NCI-H2196 treated with DMSO at 0.1 percent for 48 hours (cell line): ENCODE data around the gene LGALS9C.
"Not testable (repeated sequence)": the region's sequence is repeated elsewhere in the genome, so short reads cannot be mapped to it uniquely, and the experiment has no call there.

ENCODE experiments used
- DNase-seq: peaks from one replicate; lab custom pipeline; 2025; ENCODE audit not compliant: unreplicated experiment; lab: John Stamatoyannopoulos, UW

The LGALS9C gene

GRCh38 chr17:18528435-18528834, 51.8 kb downstream of the LGALS9C start:
- DNase-seq = not testable (repeated sequence)

- DNase-seq = not testable (repeated sequence)
These were observed 52.4 kb downstream of the LGALS9C start for GRCh38 chr17:18528899-18529500.

GRCh38 chr17:18530405-18530804, 53.8 kb downstream of the LGALS9C start:
- not testable (repeated sequence) for DNase-seq

GRCh38 chr17:18542234-18542633, 65.6 kb downstream of the LGALS9C start:
- not testable (repeated sequence) for DNase-seq

- DNase-seq = not testable (repeated sequence)
These were observed 66.3 kb downstream of the LGALS9C start for GRCh38 chr17:18542907-18543306.
